ENCODE results near the gene AFF3. TPM values are rescaled to one million over a fixed set of nuclear protein-coding genes. Genes with fewer than 3 reads are reported as not detected.

Gene AFF3
- total RNA-seq, 1 donor from 2014 or later = 5.7 TPM

DNA sequence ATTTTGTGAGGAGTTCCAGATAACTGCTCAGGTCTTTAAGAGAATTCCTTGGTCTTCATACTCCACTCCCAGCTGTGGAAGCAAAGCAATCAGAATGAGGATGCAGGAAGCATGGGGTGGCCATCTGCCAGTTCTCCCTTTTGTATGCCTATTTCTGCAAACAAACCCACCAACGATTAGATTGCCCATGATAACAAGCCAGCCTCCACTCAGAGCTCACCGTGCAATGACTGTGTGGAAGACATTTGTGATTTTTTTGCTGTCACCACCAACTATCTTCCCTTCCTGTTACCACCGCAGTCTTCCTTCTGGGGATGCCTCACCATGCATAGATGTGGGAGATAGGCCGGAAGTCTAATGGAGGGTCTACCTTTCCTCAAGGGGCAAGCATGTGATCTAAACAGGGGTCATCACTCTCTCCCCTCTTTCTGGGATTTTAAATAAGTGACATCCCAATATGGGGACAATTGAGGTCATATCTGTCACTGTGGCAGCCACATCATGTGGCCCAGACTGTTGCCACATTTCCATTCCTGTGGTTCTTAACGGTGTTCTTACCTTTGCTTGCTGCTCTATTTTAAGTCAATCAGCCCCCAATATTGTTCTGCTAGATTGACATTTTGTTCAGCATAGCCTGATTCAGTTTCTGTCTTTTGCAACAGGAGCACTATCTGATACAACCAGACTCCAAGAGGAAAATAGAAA lies 4.4 kb downstream of the AFF3 start:
- peaks cover 33% of the 10 kb centered on the region for H3K4me1 Mint-ChIP-seq

DNA sequence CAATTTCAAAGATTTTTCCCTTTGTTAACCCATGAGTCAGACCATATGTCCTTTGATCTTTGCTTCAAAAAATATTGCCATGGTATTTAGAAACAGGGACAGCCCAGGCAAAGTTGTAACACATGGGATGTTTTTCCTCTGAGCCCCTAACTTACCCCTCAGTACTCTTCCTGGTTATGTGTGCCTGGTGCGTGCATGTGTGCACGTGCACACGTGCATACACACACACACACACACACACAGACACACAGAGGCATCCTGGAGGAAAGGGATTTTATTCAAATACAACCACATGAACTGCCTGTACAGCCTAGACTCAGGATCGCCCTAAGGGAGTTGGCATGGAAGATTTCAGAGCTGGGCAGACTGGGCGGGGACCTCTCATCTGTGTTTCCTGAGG lies 5.1 kb downstream of the AFF3 start:
- Mint-ChIP-seq H3K4me3 (no peak overlapping the region), H3K27ac (no peak overlapping the region), H3K9me3 (peaks cover 4% of the 10 kb centered on the region), H3K27me3 (peaks cover 10% of the 10 kb centered on the region), H3K36me3 (ENCODE audit: low read depth) (peaks cover 2% of the 10 kb centered on the region), H3K4me1 (peaks cover 26% of the 10 kb centered on the region)
- no peak for DNase-seq
- intact Hi-C loops (cut with micrococcal nuclease) = loop anchor here (2.0 kb wide), 1 partner anchor 73 kb away; no protein-coding TSS in a partner anchor

More for the DNA sequence above, 4.4 kb downstream of the AFF3 start:
- peaks cover 11% of the 10 kb centered on the region for H3K27me3 Mint-ChIP-seq
- H3K36me3 Mint-ChIP-seq (ENCODE audit: low read depth) = peaks cover 2% of the 10 kb centered on the region
- H3K27ac Mint-ChIP-seq = no peak overlapping the region
- peaks cover 5% of the 10 kb centered on the region for H3K9me3 Mint-ChIP-seq
- DNase-seq = no peak
- no peak overlapping the region for H3K4me3 Mint-ChIP-seq
- intact Hi-C loops (cut with micrococcal nuclease) = loop anchor here (2.0 kb wide), 1 partner anchor 73 kb away; no protein-coding TSS in a partner anchor

DNA sequence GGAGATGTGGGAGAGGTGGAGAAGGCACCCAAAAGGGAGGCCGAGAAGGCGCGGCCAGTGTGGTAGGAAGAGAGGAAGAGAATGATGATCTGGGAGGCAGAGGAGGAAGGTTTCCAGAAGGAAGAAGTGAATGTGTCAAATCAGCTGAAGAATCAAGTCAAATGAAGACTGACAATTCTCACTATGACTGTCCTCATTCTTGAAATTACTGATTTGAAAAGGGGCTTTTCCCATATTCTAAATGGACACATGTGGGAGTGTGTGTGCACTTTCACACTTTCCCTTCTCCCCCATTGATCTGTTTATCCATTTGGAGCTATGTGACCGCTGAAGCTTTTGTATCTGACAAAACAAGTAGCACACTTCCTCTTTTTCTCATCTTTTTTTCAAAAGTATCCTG lies 6.1 kb downstream of the AFF3 start:
- H3K4me1 Mint-ChIP-seq = peaks cover 17% of the 10 kb centered on the region
- DNase-seq = no peak
- no peak overlapping the region for H3K4me3 Mint-ChIP-seq
- H3K27me3 Mint-ChIP-seq = peaks cover 8% of the 10 kb centered on the region
- intact Hi-C loops (cut with micrococcal nuclease) = loop anchor here (2.0 kb wide), 1 partner anchor 72 kb away; no protein-coding TSS in a partner anchor
- no peak overlapping the region for H3K27ac Mint-ChIP-seq
- peaks cover 2% of the 10 kb centered on the region for H3K36me3 Mint-ChIP-seq (ENCODE audit: low read depth)
- H3K9me3 Mint-ChIP-seq = peaks cover 4% of the 10 kb centered on the region

DNA sequence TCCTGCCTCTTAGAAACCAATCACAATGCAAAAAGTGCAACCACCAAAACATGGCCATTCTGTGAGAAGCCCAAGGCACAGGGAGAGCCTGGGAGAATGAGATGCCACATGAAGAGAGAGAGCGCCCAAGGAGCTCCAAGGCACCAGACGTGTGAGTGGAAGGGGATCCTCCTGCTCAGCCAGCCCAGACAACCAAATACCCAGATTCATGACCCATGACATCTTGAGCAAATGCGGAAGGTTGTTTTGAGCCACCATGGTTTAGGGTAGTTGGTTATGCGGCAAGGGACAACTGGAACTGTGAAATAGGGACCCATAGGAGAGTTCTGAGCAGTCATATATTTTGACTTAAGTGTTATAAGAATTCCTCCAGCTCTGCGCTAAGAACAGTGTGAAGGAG lies 7.0 kb downstream of the AFF3 start:
- H3K27me3 Mint-ChIP-seq = peaks cover 2% of the 10 kb centered on the region
- peaks cover 2% of the 10 kb centered on the region for H3K9me3 Mint-ChIP-seq
- H3K36me3 Mint-ChIP-seq (ENCODE audit: low read depth) = peaks cover 2% of the 10 kb centered on the region
- no peak overlapping the region for H3K4me3 Mint-ChIP-seq
- intact Hi-C loops (cut with micrococcal nuclease) = no loop called here
- no peak overlapping the region for H3K27ac Mint-ChIP-seq
- no peak for DNase-seq
- H3K4me1 Mint-ChIP-seq = peaks cover 13% of the 10 kb centered on the region

DNA sequence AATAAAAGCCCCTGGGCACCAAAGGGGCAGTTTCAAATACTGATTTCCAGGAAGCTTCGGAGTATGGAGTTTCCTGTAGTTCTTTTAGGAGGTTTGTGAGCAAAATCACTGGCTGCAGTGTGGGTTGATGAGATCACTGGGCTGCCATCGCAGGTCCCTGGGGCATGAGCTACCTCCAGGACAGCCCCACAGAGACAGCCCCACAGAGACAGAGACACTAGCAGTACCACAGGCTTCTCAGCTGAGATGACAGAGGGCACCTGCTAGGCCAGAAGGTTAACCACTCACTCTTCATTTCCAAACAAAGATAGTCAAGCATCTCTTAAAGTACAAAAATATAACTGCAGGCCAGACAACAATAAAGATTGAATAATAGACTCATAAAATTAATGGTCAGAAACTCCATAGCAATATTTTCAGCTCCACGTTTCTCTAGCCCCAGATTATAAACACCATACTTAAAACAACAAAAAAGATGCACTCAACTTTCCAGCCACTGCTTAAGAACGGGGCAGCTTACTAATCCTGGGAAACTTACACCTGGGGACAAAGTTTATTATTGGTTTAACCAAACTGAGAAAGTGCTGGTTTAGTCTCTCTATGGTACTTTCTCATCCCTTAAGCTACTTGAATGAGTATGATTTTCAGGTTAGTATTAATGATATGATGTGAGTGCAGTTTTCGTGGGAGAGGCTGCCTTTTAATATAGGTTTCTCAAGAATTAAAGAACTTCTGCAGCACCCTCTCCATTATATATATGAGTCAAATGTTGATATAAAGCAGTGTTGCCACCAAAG lies 11.6 kb downstream of the AFF3 start:
- no peak overlapping the region for H3K4me3 Mint-ChIP-seq
- DNase-seq = no peak
- H3K27ac Mint-ChIP-seq = no peak overlapping the region
- no peaks in the 10 kb centered on the region for H3K4me1 Mint-ChIP-seq
- no peaks in the 10 kb centered on the region for H3K36me3 Mint-ChIP-seq (ENCODE audit: low read depth)
- no peaks in the 10 kb centered on the region for H3K9me3 Mint-ChIP-seq
- intact Hi-C loops (cut with micrococcal nuclease) = no loop called here
- no peaks in the 10 kb centered on the region for H3K27me3 Mint-ChIP-seq

DNA sequence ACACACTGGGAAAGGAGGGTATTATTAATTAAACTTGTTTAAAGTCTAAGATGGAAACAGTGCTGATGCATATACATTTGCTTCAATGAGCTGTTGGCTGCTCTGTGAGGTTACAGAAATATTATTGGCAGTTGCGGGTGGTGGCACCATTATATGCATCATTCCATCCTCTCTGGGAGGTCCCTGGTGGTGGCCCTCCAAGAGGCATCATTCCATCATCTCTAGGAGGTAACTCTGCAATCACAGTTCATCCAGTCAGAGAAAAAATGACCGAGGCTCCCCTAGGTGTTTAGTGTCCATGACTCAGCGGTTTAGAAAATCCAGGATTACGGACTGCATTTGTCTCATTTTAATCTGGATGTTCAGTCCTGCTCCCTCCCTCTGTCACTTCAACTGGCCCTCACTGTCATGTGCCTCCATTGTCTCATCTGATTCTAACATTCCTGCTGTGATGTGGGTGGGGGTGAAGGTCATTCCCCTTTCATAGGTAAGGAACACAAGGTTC lies 15.4 kb downstream of the AFF3 start:
- no peak for DNase-seq
- Mint-ChIP-seq H3K4me1 (no peaks in the 10 kb centered on the region), H3K27ac (no peak overlapping the region), H3K36me3 (ENCODE audit: low read depth) (no peaks in the 10 kb centered on the region), H3K9me3 (peaks cover 3% of the 10 kb centered on the region), H3K27me3 (no peaks in the 10 kb centered on the region), H3K4me3 (no peak overlapping the region)
- intact Hi-C loops (cut with micrococcal nuclease) = no loop called here

DNA sequence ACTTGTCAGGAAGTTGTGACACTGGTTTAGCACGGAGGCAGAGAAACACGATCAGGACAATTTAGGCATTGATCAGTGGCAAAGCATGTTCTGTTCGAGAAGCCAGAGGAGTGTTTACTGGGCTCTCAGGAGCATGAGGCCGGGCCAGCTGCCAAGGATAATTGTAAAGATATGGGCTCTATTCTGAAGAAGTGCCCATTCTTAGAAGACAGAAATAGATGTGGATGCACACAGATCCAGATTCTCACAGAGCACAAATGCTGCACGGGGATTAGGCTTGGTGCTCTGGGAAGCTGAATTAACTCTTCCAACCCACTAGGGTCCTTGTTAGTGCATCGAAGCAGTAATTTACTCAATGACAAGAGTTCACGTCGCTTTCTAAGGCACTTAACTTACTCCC lies 16.2 kb downstream of the AFF3 start:
- Mint-ChIP-seq H3K4me3 (no peak overlapping the region), H3K4me1 (no peaks in the 10 kb centered on the region), H3K36me3 (ENCODE audit: low read depth) (no peaks in the 10 kb centered on the region), H3K9me3 (peaks cover 3% of the 10 kb centered on the region), H3K27me3 (no peaks in the 10 kb centered on the region), H3K27ac (no peak overlapping the region)
- intact Hi-C loops (cut with micrococcal nuclease) = no loop called here
- no peak for DNase-seq

DNA sequence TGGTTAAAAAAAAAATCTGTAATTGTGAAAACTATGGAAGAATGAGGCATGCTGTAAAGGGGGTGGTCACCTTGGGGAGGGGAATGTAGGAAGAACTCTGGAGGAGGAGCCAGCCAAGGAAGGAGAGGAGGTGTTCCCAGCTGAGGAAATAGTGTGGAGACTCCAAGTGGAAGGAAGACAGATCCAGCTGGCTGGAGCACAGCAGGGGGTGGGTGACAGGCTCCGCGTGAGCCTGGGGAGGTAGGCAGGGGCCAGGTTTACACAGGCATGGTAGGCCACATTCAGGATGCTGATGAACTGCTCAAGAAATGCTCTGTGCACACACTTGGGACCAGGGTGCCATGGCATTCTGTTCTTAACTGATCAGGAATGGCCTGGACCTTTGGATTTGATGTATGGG lies 16.8 kb downstream of the AFF3 start:
- Mint-ChIP-seq H3K36me3 (ENCODE audit: low read depth) (no peaks in the 10 kb centered on the region), H3K4me1 (no peaks in the 10 kb centered on the region), H3K27ac (no peak overlapping the region), H3K27me3 (no peaks in the 10 kb centered on the region), H3K9me3 (peaks cover 3% of the 10 kb centered on the region), H3K4me3 (no peak overlapping the region)
- DNase-seq = no peak
- intact Hi-C loops (cut with micrococcal nuclease) = no loop called here

DNA sequence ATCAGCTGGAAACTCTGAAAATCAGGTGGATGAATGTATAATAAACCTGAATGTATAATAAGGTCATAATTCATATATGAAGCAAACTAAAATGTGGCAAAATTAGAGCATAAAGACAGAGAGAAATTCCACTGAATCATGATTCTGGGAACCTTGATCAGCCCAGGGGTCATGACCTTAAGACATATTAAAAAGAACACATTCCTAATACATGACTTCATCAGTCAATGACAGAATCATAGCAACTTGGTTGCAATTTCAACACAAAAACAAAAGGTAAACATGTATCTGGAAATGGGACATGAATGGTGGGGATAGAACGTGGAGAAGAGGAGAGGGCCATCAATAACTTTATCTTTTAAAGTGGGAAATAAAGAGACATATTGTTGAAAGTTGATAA lies 17.6 kb downstream of the AFF3 start:
- intact Hi-C loops (cut with micrococcal nuclease) = no loop called here
- no peak for DNase-seq
- Mint-ChIP-seq H3K4me3 (no peak overlapping the region), H3K36me3 (ENCODE audit: low read depth) (no peaks in the 10 kb centered on the region), H3K9me3 (peaks cover 3% of the 10 kb centered on the region), H3K27me3 (no peaks in the 10 kb centered on the region), H3K4me1 (no peaks in the 10 kb centered on the region), H3K27ac (no peak overlapping the region)

DNA sequence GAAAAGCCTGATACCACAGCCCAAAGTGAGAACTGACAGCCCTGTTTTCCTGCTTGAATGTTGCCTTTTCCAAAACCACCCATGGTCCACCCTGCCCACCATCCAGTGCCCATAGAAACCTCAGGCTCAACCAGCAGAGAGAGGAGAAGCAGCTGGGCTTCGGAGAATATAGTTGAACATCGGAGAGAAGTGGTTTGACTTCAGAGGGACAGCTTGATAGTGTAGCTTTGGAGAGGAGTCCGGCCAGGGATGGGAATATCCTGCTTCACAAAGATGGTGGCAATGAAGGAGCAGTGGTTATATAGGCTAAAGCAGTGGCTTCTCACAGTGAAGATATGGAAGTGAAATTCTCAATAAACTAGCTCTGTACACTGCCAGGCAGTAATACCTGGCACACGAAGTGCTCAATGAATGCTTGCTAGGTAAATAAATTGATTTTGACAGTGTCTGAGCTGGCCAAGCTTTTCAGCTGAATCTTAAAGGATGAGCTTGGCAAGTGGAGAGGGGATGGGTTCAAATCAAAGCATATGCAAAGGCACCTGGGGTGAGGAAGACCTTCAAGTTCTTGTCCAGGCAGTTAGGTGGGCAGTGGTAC lies 21.2 kb downstream of the AFF3 start:
- intact Hi-C loops (cut with micrococcal nuclease) = no loop called here
- peaks cover 2% of the 10 kb centered on the region for H3K36me3 Mint-ChIP-seq (ENCODE audit: low read depth)

DNA sequence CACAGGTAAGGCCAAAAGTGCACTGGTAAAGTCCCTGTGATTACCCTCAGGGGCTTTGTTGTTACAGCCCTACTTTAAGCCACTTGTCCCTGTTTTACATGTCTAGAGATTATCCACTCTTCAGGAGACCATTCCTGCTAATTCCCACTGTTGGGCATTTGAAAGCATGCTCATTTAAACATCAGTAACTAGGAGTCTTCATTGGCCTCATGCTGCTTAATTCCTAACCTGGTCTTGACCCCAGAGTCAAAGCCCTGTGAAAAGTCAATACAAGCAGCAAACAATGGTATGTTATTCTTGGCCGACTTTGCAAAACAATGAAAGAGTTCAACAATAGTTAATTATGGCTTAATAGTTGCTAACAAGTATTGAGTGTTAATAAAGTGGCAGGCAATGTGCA lies 23.2 kb downstream of the AFF3 start:
- no peak overlapping the region for H3K4me3 Mint-ChIP-seq
- H3K4me1 Mint-ChIP-seq = peaks cover 5% of the 10 kb centered on the region
- H3K27me3 Mint-ChIP-seq = no peaks in the 10 kb centered on the region
- H3K36me3 Mint-ChIP-seq (ENCODE audit: low read depth) = peaks cover 2% of the 10 kb centered on the region
- H3K27ac Mint-ChIP-seq = no peak overlapping the region
- DNase-seq = no peak
- H3K9me3 Mint-ChIP-seq = peaks cover 3% of the 10 kb centered on the region
- intact Hi-C loops (cut with micrococcal nuclease) = no loop called here

More for the DNA sequence above, 21.2 kb downstream of the AFF3 start:
- Mint-ChIP-seq H3K4me1 (no peaks in the 10 kb centered on the region), H3K4me3 (no peak overlapping the region), H3K9me3 (peaks cover 3% of the 10 kb centered on the region), H3K27ac (no peak overlapping the region), H3K27me3 (no peaks in the 10 kb centered on the region)
- no peak for DNase-seq

DNA sequence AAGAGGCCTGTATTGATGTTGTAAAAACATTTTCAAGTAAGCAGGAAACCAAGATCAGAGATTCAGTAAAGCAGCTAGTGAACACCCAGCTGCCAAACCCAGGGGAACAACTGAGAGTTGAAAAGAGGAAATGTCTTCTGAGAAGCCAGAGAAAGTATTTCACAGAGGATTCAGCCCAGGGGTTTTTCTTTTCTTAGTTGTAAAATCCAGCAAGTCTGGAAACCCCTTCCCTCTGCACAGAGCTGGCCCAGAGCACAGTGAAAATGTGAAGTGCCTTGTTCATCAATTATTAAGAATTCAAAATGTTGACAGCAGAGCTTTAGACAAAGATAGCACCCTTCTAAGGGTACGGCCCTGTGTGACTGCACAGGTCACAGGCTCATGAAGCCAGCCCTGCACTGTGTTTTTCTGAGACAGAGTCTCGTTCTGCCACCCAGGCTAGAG lies 28.4 kb downstream of the AFF3 start:
- Mint-ChIP-seq H3K27ac (peak overlapping the region; percentile 43), H3K36me3 (ENCODE audit: low read depth) (peaks cover 2% of the 10 kb centered on the region), H3K4me1 (peaks cover 15% of the 10 kb centered on the region), H3K4me3 (no peak overlapping the region), H3K9me3 (no peaks in the 10 kb centered on the region), H3K27me3 (no peaks in the 10 kb centered on the region)
- DNase-seq = peak; percentile 67
- intact Hi-C loops (cut with micrococcal nuclease) = no loop called here

DNA sequence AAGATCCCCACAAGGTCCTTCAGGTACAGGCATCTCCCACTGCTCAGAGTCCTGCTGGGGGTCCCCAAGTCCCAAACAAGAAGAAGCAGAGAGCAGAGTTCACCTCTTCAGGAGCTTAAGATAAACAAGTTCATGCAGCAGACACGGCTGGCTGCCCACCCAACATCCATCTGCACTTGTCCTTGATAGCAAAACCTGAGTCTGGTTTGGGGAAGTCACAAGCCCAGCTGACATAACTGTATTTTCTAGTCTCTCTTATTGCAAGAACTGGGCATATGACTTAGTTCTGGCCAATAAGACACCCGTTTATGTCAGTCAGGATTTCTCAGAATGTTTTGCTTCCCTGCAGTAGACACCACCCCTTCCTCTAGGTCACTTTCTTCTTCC lies 31.8 kb downstream of the AFF3 start:
- Mint-ChIP-seq H3K36me3 (ENCODE audit: low read depth) (no peaks in the 10 kb centered on the region), H3K4me3 (no peak overlapping the region), H3K9me3 (no peaks in the 10 kb centered on the region), H3K4me1 (peaks cover 17% of the 10 kb centered on the region), H3K27ac (no peak overlapping the region), H3K27me3 (peaks cover 18% of the 10 kb centered on the region)
- DNase-seq = no peak
- intact Hi-C loops (cut with micrococcal nuclease) = no loop called here
